Fibroblast of pulmonary artery (primary cell): ENCODE results near the gene CLRN2.

Source experiments
- DNase-seq: peaks from one replicate; pipeline ENCODE4 v3.0.0-alpha.2; 2010; ENCODE audit warnings: low read depth
- H3K4me3 ChIP-seq: replicated peaks from 2 replicates; pipeline ENCODE4 v1.5.1; 2011; ENCODE audit warnings: low read depth, mild to moderate bottlenecking, control low read depth, low read length, moderate library complexity
- CTCF ChIP-seq: IDR thresholded peaks from 2 replicates; pipeline ENCODE4 v1.5.1; 2011; ENCODE audit warnings: mild to moderate bottlenecking, control low read depth, low read length, inconsistent platforms; ENCODE audit errors: missing control alignments

CLRN2 gene

DNA sequence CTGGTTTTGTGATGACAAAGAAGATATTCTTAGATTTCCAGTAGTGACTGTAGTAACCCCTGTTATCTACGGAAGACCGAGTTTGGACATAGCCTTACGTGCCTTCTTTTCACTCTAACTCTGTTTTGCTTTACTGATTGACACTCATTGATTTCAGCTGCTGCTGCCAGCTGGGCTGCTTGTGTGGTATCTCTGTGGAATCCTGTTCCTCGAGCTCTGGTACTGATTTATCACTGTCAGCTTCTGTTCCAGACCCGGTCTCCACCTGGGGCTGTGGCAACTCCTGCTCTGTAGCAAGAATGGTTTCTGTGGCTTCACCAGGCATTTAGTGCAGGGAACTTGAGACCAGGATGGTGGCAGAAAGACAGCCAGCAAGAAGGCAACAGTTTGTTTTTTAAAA is 37.5 kb downstream of the CLRN2 start:
- DNase-seq = no peak
- H3K4me3 ChIP-seq = no peak overlapping the region
- TF ChIP-seq CTCF = no peak

DNA sequence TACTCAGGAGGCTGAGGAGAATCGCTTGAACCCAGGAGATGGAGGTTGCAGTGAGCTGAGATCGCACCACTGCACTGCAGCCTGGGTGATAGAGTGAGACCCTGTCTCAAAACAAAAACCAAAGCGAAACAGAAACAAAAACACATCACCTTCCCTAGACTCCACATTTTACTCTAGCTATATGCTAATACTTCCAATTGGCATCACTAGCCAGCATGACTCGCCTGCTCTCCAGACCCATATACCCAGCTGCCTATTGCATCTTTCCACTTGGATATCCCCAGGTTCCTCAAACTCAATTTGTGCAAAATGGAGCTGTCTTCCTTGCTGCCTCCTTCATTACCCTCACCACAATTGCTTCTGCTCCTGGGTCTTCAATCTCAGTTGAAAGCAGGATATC is 39.6 kb downstream of the CLRN2 start:
- DNase-seq = no peak
- no peak overlapping the region for H3K4me3 ChIP-seq
- TF ChIP-seq CTCF = no peak

DNA sequence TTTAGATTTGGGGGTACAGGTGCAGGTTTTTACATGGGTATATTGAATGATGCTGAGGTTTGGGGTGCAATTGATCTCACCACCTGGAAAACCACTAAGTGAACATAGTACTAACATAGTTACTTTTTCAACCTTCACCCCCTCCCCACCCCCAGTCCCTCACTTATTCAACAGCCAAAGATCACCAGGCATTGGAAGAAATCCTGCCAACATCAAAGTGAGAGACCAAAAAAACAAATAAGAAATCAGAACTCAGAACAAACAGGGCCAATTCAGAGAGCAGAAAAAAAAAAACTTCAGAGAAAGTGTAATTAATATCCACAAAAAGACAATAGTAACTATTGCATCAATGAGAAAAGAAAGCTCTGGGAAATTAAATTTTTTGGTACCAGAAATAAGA is 41.5 kb downstream of the CLRN2 start:
- no peak overlapping the region for H3K4me3 ChIP-seq
- DNase-seq = no peak
- TF ChIP-seq CTCF = no peak

GRCh38 chr4:17557880-17558279 is 42.9 kb downstream of the CLRN2 start:
- H3K4me3 ChIP-seq = no peak overlapping the region
- no peak for TF ChIP-seq CTCF
- DNase-seq = no peak

DNA sequence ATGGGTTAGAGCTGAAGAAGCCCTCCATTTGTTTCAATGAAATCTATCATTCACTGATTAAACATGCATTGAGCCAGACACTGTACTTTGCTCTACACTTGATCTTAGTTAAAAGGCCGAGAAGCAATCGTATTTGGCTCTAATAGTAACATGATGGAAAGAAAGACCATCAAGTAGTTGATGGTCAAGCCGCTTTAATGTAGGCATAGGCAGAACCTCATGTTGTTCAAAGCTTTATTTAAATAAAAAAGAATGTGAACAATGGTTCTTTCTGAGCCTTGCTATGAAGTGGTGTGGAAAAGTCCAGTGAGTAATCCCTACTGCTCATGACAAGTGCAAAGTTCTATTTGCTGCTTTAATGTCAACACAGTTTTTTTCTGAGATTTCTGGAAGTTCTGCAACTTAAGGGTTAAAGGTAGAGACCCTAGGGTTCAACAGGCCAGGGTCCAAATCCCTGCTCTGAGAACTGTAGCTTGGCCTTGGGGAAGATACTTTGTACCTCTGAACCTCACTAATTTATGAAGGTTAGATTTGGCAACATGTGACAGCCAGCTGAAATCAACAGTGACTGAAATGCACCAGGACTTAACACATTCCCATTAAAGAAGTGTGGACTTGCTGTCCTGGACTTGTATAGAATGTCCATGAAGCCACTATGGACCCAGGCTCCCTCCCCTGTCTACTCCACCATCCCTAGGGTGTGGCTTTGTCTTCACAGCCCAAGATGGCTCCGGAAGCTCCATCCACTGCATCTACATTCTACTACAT is 44.2 kb downstream of the CLRN2 start:
- no peak for DNase-seq
- TF ChIP-seq CTCF = no peak
- no peak overlapping the region for H3K4me3 ChIP-seq

DNA sequence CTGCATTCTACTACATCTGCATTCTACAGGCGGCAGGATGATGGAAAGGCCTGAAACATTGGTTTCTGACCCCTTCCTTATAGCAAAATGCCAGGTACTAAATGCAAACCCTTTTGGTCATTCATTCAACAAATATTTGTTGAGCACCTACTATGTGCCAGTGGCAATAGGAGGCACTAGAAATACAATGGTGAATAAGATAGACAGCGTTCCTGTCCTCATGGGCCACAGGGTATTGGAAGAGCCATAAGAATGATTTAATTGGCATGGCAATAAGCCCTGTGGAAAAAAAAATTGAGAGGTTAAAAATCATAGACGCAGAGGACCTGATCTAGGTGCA is 44.7 kb downstream of the CLRN2 start:
- TF ChIP-seq CTCF = no peak
- no peak for DNase-seq

DNA sequence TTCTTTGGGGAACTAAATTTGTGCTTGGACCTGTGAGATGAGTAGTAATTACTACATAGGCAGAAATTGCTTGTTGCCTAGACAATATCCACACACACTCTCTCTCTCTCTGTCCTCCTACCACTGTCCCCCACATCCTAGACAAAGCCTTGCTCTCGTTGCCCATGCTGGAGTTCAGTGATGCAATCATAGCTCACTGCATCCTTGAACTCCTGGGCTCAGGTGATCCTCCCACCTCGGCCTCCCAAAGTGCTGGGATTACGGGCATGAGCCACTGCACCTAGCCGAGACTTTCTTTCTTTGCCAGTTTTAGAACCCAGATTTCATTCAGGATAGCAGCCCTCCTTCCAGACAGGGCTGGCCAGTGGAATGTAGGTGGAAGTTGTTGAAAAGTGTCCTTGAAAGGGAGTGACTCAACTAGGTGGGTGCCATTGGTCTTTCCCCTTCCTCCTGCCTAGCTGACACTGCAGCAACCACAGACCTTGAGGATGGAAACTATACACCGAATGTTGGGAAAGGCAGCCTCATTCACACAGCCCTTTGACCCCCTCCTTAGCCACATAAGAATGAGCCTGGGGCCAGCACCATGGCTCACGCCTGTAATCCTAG is 45.2 kb downstream of the CLRN2 start:
- DNase-seq = no peak
- TF ChIP-seq CTCF = no peak
- H3K4me3 ChIP-seq = no peak overlapping the region

More for the DNA sequence above, 44.7 kb downstream of the CLRN2 start:
- H3K4me3 ChIP-seq = no peak overlapping the region
